SK-N-SH (cell line): ENCODE measurements around the gene WDR64. TPM values are rescaled to one million over a fixed set of nuclear protein-coding genes. Genes with fewer than 3 reads are reported as not detected.

Source experiments
- CTCF ChIA-PET: fragments of 300-600, 350-600 bp; formaldehyde crosslinking; extraction: SDS; loops from one replicate; lab custom pipeline; 2021; lab: Yijun Ruan, JAX
- POLR2A ChIA-PET: fragments of 350-600 bp; sonication (Branson Sonifier 250); formaldehyde crosslinking; extraction: SDS; loops from one replicate; lab custom pipeline; 2020; ENCODE audit warnings: antibody characterized with exemption, inconsistent platforms; lab: Yijun Ruan, JAX
- DNase-seq: peaks from one replicate; pipeline ENCODE4 v3.0.0; 2012
- H2AFZ ChIP-seq: fragments of 200-600 bp; sonication (generic); 2 replicates; pipeline ENCODE4 v1.8.1; 2016; ENCODE audit warnings: antibody characterized with exemption, mild to moderate bottlenecking, low read depth
- H3F3A ChIP-seq: fragments of 200-600 bp; sonication (generic); replicated peaks from 2 replicates; pipeline ENCODE3; 2016; ENCODE audit warnings: antibody characterized with exemption, mild to moderate bottlenecking; ENCODE audit not compliant: insufficient read depth
- H3K27ac ChIP-seq, 2 experiments: fragments of 200-500 bp in 1 of 2; fragments of 200-600 bp in 1 of 2; sonication (Bioruptor generic) in 1 of 2; sonication (generic), shearing (Covaris generic) in 1 of 2; 2 replicates each; pipeline versions ENCODE4 v1.5.1 to v1.6.1; 2014 to 2016; ENCODE audit warnings: low read depth in 2 of 2, inconsistent platforms in 1 of 2, low read length in 1 of 2, mild to moderate bottlenecking in 1 of 2, mixed read lengths in 1 of 2
- H3K27me3 ChIP-seq: fragments of 200-600 bp; sonication (generic), shearing (Covaris generic); 2 replicates; pipeline ENCODE4 v1.6.1; 2016; ENCODE audit warnings: mixed run types; ENCODE audit not compliant: insufficient read depth
- H3K36me3 ChIP-seq, 2 experiments: fragments of 200-500 bp in 1 of 2; fragments of 200-600 bp in 1 of 2; sonication (Bioruptor generic) in 1 of 2; sonication (generic) in 1 of 2; replicated peaks in 1 of 2; 2 replicates each; pipeline versions ENCODE3 to v1.5.1; 2014 to 2016; ENCODE audit warnings: low read length in 1 of 2, mild to moderate bottlenecking in 1 of 2; ENCODE audit not compliant: insufficient read depth in 2 of 2, control insufficient read depth in 1 of 2
- H3K4me1 ChIP-seq, 2 experiments: fragments of 200-500 bp in 1 of 2; fragments of 200-600 bp in 1 of 2; sonication (Bioruptor generic) in 1 of 2; sonication (generic), shearing (Covaris generic) in 1 of 2; 2 replicates each; pipeline versions ENCODE4 v1.5.1 to v1.6.1; 2014 to 2016; ENCODE audit warnings: low read depth in 1 of 2, low read length in 1 of 2, mixed run types in 1 of 2; ENCODE audit not compliant: insufficient read depth in 2 of 2, control insufficient read depth in 1 of 2
- H3K4me2 ChIP-seq: fragments of 200-600 bp; sonication (generic), shearing (Covaris generic); 2 replicates; pipeline ENCODE4 v1.6.1; 2017; ENCODE audit warnings: mixed run types
- H3K4me3 ChIP-seq, 2 experiments: fragments of 200-500 bp in 1 of 2; fragments of 200-600 bp in 1 of 2; sonication (Bioruptor generic) in 1 of 2; sonication (generic), shearing (Covaris generic) in 1 of 2; 2 replicates each; pipeline versions ENCODE4 v1.5.1 to v1.8.1; 2014 to 2016; ENCODE audit warnings: low read depth in 2 of 2, inconsistent platforms in 1 of 2, low read length in 1 of 2, mild to moderate bottlenecking in 1 of 2, mixed read lengths in 1 of 2, moderate library complexity in 1 of 2
- H3K79me2 ChIP-seq: fragments of 200-600 bp; sonication (generic); 2 replicates; pipeline ENCODE4 v1.8.1; 2017; ENCODE audit warnings: mild to moderate bottlenecking; ENCODE audit not compliant: insufficient read depth
- H3K9ac ChIP-seq: fragments of 200-600 bp; sonication (generic); 2 replicates; pipeline ENCODE4 v1.6.1; 2017; ENCODE audit warnings: mixed run types
- H3K9me2 ChIP-seq: fragments of 200-600 bp; sonication (generic); 2 replicates; pipeline ENCODE4 v1.6.1; 2017; ENCODE audit warnings: mixed run types
- H3K9me3 ChIP-seq: fragments of 200-600 bp; sonication (generic); 2 replicates; pipeline ENCODE4 v1.6.1; 2017; ENCODE audit warnings: mixed run types, mild to moderate bottlenecking, moderate library complexity
- H4K20me1 ChIP-seq: fragments of 200-600 bp; sonication (generic); 2 replicates; pipeline ENCODE4 v1.6.1; 2017; ENCODE audit warnings: mild to moderate bottlenecking, mixed run types; ENCODE audit not compliant: insufficient read depth
- CHD2 ChIP-seq: fragments of 150-350 bp; IDR thresholded peaks from 2 replicates; pipeline ENCODE4 v1.6.1; 2018; ENCODE audit warnings: low read length; ENCODE audit not compliant: partially characterized antibody
- CTCF ChIP-seq: fragments of 200-600 bp; sonication (generic); IDR thresholded peaks from 2 replicates; pipeline ENCODE4 v1.6.1; 2017; ENCODE audit warnings: antibody characterized with exemption, mild to moderate bottlenecking, moderate library complexity
- EP300 ChIP-seq, 2 experiments: IDR thresholded peaks; 2 replicates each; pipeline versions ENCODE4 v1.4.0 to v1.6.1; 2012; ENCODE audit warnings: borderline replicate concordance in 1 of 2, low read depth in 1 of 2, low read length in 1 of 2
- FOSL2 ChIP-seq: IDR thresholded peaks from 2 replicates; pipeline ENCODE4 v1.4.0; 2012; ENCODE audit warnings: low read depth, mild to moderate bottlenecking, moderate library complexity, borderline replicate concordance
- GABPA ChIP-seq: IDR thresholded peaks from 2 replicates; pipeline ENCODE4 v1.4.0; 2012; ENCODE audit warnings: low read depth, mild to moderate bottlenecking
- IRF3 ChIP-seq: fragments of 150-350 bp; IDR thresholded peaks from 2 replicates; pipeline ENCODE4 v1.6.1; 2016; ENCODE audit warnings: mild to moderate bottlenecking, low read depth, low read length
- MAX ChIP-seq: IDR thresholded peaks from 2 replicates; pipeline ENCODE4 v1.4.0; 2012; ENCODE audit warnings: low read depth
- MXI1 ChIP-seq: IDR thresholded peaks from 2 replicates; pipeline ENCODE4 v1.6.1; 2012; ENCODE audit warnings: mild to moderate bottlenecking, low read depth, low read length, improper control_type of control experiment
- NFIC ChIP-seq: IDR thresholded peaks from 2 replicates; pipeline ENCODE4 v1.4.0; 2012; ENCODE audit warnings: borderline replicate concordance
- NRF1 ChIP-seq: IDR thresholded peaks from 2 replicates; pipeline ENCODE4 v1.6.1; 2012; ENCODE audit warnings: low read depth, mild to moderate bottlenecking, low read length
- POLR2AphosphoS5 ChIP-seq: IDR thresholded peaks from 2 replicates; pipeline ENCODE4 v1.6.1; 2012; ENCODE audit warnings: low read depth, low read length
- RAD21 ChIP-seq: IDR thresholded peaks from 2 replicates; pipeline ENCODE4 v1.6.1; 2012; ENCODE audit warnings: mild to moderate bottlenecking, low read length
- RCOR1 ChIP-seq: fragments of 150-350 bp; IDR thresholded peaks from 2 replicates; pipeline ENCODE4 v1.6.1; 2017; ENCODE audit warnings: antibody characterized with exemption, low read length
- RXRA ChIP-seq: IDR thresholded peaks from 2 replicates; pipeline ENCODE4 v1.4.0; 2012; ENCODE audit warnings: low read depth, mild to moderate bottlenecking, borderline replicate concordance
- SIN3A ChIP-seq: IDR thresholded peaks from 2 replicates; pipeline ENCODE4 v1.6.1; 2012; ENCODE audit warnings: low read depth, mild to moderate bottlenecking, low read length, moderate library complexity, borderline replicate concordance
- TAF1 ChIP-seq: IDR thresholded peaks from 2 replicates; pipeline ENCODE4 v1.6.1; 2012; ENCODE audit warnings: low read depth, mild to moderate bottlenecking, low read length, moderate library complexity, borderline replicate concordance
- USF2 ChIP-seq: fragments of 150-350 bp; IDR thresholded peaks from 2 replicates; pipeline ENCODE4 v1.6.1; 2017; ENCODE audit warnings: antibody characterized with exemption, low read length, low read depth, borderline replicate concordance
- YY1 ChIP-seq: IDR thresholded peaks from 2 replicates; pipeline ENCODE4 v1.4.0; 2012; ENCODE audit warnings: low read depth, mild to moderate bottlenecking
- WGBS: methylation state at CpG from one replicate; pipeline ENCODE4 v1.1.6; 2017; ENCODE audit warnings: low lambda C conversion rate; 5-methylcytosine and 5-hydroxymethylcytosine counted together
- polyA plus RNA-seq, 3 experiments: library from polyadenylated mRNA; depleted of rRNA; stranded (reverse); fragments of >200 nt; gene quantifications; 2 replicates each; pipeline ENCODE4 v1.2.3, GENCODE V29; 2012

Gene WDR64
- polyA plus RNA-seq, 1 of the 3 experiments (the other 2 are of a cell fraction): not detected

GRCh38 chr1:241639623-241640148, 12.4 kb upstream of the WDR64 start:
- H3K9me3 ChIP-seq: no peaks in the 10 kb centered on the region
- H3K27ac ChIP-seq: peak overlapping the region; percentile 46 to 82; a peak in 3 of 4 replicates
- TF ChIP-seq RCOR1 (0 out of 2 replicates have a peak, but pooled peaks have one; percentile 1), NFIC (no peak), MXI1 (peak; percentile 37; the same call in 1 of the 2 replicates), USF2 (no peak), RAD21 (no peak), FOSL2 (no peak)
- CTCF ChIA-PET: interaction anchor here (0.6 to 2.4 kb wide), 4 partner anchors 10 to 28 kb away, joined by 3 to 10 read pairs (median 4); no protein-coding TSS in a partner anchor
- DNase-seq: peak; percentile 78
- no peaks in the 10 kb centered on the region for H3K27me3 ChIP-seq
- peaks cover 10 to 19% of the 10 kb centered on the region in 2 experiments for H3K36me3 ChIP-seq
- H4K20me1 ChIP-seq: no peaks in the 10 kb centered on the region
- H3K9me2 ChIP-seq: no peaks in the 10 kb centered on the region
- H2AFZ ChIP-seq: peak overlapping the region; percentile 85
- peak overlapping the region; percentile 86 for H3K9ac ChIP-seq
- POLR2A ChIA-PET: interaction anchor here (0.8 to 1.0 kb wide), 2 partner anchors 28 to 1132 kb away, joined by 3 read pairs; no protein-coding TSS in a partner anchor
- peak overlapping the region; percentile 81 for H3K4me2 ChIP-seq
- H3K4me3 ChIP-seq: peak overlapping the region; percentile 85 to 95
- H3K4me1 ChIP-seq: peaks cover 11 to 23% of the 10 kb centered on the region in 2 experiments
- under 1% methylated on average over 16 of the region's 42 CpGs for WGBS
- H3F3A ChIP-seq: no peaks in the 10 kb centered on the region
- peaks cover 35% of the 10 kb centered on the region for H3K79me2 ChIP-seq

GRCh38 chr1:241640149-241640866, 11.8 kb upstream of the WDR64 start, which contains the start of the genes CHML and OPN3:
Gene CHML (minus strand): TSS chr1:241640369. CDS start chr1:241635766, 4,603 bp downstream.
Gene OPN3 (minus strand): TSS chr1:241640369. CDS start chr1:241640254, 115 bp downstream.
- CTCF ChIA-PET: interaction anchor here (0.6 to 1.9 kb wide), 4 partner anchors 10 to 29 kb away, joined by 3 to 7 read pairs (median 3); no protein-coding TSS in a partner anchor
- no peaks in the 10 kb centered on the region for H3K27me3 ChIP-seq
- peak within 1 kb of the TSS; percentile 85 for H2AFZ ChIP-seq

More at GRCh38 chr1:241640149-241640866, 11.8 kb upstream of the WDR64 start, which contains the start of the genes CHML and OPN3:
- H3K9me3 ChIP-seq: no peaks in the 10 kb centered on the region
- no peaks in the 10 kb centered on the region for H3K9me2 ChIP-seq
- POLR2A ChIA-PET: interaction anchor here (0.8 to 1.0 kb wide), 2 partner anchors 28 to 1131 kb away, joined by 3 read pairs; no protein-coding TSS in a partner anchor
- no peaks in the 10 kb centered on the region for H4K20me1 ChIP-seq
- peak; percentile 99 for DNase-seq
- H3K4me2 ChIP-seq: peak within 1 kb of the TSS; percentile 81
- H3K9ac ChIP-seq: peak within 1 kb of the TSS; percentile 86
- peak within 1 kb of the TSS; percentile 85 to 95 for H3K4me3 ChIP-seq
- H3F3A ChIP-seq: no peaks in the 10 kb centered on the region
- H3K36me3 ChIP-seq: peaks cover 4 to 12% of the 10 kb centered on the region in 2 experiments
- H3K27ac ChIP-seq: peak within 1 kb of the TSS; percentile 46 to 82; a peak in 3 of 4 replicates
- H3K79me2 ChIP-seq: peaks cover 35% of the 10 kb centered on the region
- 31% methylated on average over 17 of the region's 81 CpGs for WGBS
- H3K4me1 ChIP-seq: peaks cover 11 to 23% of the 10 kb centered on the region in 2 experiments
- TF ChIP-seq USF2: no peak
- TF ChIP-seq YY1: no peak
- peak; percentile 82; the same call in 1 of the 2 replicates for TF ChIP-seq TAF1
- TF ChIP-seq CTCF: no peak
- peak; percentile 64 for TF ChIP-seq CHD2
- no peak for TF ChIP-seq IRF3
- peak; percentile 50; the same call in 1 of the 2 replicates for TF ChIP-seq SIN3A
- TF ChIP-seq NRF1: peak; percentile 28; the same call in 1 of the 2 replicates
- 0 out of 2 replicates have a peak, but pooled peaks have one; percentile 31 for TF ChIP-seq MAX
- TF ChIP-seq MXI1: 0 out of 2 replicates have a peak, but pooled peaks have one; percentile 18
- no peak for TF ChIP-seq RXRA
- 0 out of 2 replicates have a peak, but pooled peaks have one; percentile 39 for TF ChIP-seq POLR2AphosphoS5
- TF ChIP-seq GABPA: peak; percentile 21; the same call in 1 of the 2 replicates
- no peak for TF ChIP-seq EP300 (IDR thresholded peaks at IDR 0.05; ENCODE audit: borderline replicate concordance in 1 of 2, low read depth in 1 of 2, low read length in 1 of 2)
- TF ChIP-seq, all 33 proteins: peak for 8
